Measurements from ENCODE around the gene BGN.

The BGN gene

DNA sequence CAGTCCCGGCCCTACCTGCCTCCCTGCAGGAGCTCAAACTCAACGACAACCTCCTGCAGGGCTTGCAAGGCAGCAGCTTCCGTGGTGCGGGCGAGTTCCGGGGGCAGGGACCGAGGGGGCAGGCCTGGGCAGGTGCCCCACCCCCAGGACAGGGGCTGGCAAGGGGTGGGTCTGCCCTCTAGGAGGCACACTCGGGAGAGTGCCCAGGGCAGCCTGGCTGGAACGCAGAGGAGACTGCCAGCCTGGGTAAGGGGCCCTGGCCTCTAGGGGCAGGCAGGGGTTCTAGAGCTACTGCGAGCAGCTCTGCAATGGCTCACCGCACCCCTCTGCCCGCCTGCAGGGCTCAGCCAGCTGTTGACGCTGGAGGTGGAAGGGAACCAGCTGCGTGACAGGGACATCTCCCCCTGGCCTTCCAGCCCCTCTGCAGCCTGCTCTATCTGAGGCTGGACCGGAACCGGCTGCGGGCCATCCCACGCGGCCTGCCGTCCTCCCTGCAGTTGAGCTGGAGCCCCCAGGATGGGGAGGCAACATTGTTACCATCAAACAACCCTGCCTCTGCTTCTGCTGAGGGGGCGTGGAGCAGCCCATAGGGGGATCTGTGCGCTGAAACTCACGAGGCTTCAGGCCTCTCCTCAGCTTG is 12.3 kb upstream of the BGN start:
- no peak for DNase-seq

DNA sequence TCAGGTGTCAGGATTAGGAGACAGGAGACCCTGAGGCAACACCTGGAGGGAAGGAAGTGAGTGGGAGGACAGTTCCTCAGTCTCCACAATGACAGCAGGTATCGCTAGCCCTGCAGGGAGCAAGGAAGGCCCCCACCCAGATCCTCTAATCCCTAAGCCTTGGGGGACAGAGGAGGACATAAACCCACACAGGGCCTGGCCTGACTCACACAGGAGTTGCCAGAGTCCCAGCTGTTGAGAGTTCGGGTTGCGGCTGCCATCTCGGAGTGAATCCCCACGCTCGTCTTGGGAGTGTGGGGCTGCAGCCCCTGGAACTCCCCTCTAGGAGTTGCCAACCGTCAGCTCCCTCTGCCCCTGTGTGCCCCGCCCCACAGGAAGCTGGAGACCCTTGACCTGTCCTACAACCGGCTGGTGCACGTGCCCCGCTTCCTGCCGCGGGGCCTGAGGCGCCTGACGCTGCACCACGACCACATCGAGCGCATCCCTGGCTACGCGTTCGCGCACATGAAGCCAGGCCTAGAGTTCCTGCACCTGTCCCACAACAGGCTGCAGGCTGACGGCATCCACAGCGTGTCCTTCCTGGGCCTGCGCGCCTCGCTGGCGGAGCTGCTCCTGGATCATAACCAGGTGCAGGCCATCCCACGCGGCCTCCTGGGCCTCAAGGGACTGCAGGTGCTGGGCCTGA is 9.2 kb upstream of the BGN start:
- no peak for DNase-seq

- no peak for DNase-seq
Measured at GRCh38 chrX:153486171-153486570, 8.6 kb upstream of the BGN start.

GRCh38 chrX:153487590-153488071 is 7.1 kb upstream of the BGN start:
- no peak for DNase-seq

GRCh38 chrX:153488231-153488914 is 6.4 kb upstream of the BGN start:
- DNase-seq: no peak

DNA sequence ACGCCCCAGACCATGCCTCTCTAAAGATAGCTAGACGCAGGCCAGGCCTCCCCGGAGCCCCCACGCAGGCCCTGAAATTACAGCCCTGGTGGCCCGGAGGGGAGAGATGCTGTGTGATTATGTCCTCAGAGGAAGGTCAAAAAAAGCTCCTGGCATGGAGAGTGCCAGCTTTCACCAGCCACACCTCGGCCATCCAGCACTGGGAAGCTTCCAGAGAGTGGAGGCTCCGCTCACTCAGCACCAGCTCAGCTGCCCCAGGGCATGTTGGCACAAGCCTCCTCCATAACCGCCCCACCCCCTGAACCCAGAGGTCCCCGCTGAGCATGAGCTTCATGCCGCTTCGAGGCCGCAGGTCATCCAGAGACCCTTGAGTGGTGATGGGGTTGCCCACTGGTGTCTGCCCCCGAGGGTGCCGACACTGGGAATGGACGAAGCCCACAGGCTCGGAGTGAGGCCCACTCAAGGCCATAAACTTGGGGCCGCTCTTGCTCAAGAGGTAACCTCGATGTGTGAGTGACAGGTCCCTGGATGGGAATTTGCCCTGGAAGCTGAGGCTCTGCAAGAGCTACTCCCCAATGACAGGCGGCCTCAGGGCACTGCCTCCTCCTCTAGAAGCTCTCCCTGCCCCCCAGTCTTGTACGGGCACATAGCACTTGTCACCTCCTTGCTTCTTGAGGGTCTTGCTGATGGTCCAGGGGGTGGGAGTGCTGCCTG is 4.4 kb upstream of the BGN start:
- DNase-seq: no peak

DNA sequence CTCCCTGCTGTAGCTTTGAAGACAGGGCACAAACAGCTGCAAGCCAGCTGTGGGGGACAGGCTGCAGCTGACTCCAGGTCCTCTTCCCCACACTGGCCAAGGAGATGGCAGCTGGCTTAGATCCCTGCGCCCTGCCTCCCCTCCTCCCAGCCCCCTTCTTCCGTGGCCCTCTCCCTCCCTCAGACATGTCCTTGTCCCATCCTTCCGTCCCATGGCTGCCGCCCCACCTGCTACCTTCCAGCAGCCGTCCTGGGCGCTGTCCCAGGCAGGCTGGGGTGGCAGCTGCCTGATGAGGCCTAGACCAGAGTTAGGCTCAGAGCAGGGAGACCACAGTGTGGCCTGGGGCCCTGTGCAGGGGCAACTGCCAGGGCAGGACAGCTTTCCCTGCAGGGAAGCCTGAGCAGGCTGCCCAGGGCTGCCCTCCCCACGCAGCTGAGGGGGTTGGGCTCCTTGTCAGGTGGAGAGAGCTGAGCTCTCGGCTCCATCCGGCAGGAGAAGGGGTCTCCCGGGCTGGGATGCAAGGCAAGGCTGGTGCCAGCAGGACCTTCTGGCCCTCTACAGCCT is 3.3 kb upstream of the BGN start:
- DNase-seq: no peak

- DNase-seq: no peak
Measured at GRCh38 chrX:153491918-153492317, 2.9 kb upstream of the BGN start.

GRCh38 chrX:153492543-153492942 is 2.2 kb upstream of the BGN start:
- no peak for DNase-seq

- no peak for DNase-seq
Measured at GRCh38 chrX:153493085-153493484, 1.7 kb upstream of the BGN start.

DNA sequence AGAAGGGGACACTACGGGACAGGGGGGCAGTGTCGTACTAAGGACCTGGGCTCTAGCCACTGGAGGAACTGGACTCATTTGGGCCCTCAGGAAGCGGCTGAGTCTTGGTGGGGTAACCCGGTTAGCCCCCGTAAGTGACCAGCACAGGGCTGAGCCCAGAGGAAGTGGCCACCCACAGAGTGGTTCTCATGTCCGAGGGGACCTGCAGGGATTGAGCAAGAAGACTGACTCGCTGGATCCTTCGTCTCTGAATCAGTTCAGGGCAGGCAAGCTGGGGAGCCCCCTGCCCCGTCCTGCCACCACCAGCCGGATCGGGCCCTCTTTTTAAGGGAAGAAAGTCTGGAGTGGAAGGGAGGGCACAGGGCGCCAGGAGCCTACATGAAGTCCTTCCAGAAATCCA is 719 bp upstream of the BGN start:
- DNase-seq: no peak

DNA sequence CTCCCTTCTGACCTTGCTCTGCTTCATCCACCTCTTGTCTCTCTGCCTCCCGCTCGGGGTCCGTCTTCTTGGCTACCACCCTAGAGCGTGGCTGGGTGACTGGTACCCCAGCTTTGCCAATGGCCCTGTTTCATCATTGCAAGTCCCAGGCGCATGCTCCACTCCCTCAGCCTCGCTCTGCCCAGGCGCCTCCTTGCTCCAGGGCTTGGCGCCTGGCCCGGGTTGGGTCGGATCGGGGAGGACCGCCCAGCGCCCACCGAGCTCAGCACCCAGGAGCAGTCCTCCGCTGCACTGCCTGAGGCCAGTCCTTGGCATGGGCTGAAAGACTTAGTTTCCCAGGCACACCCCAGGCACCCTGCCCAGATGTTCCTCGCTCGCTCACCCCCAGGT is 577 bp downstream of the BGN start:
- DNase-seq: peak in 18 of 56 donors; percentile 1 to 68 (median 29)

- DNase-seq: no peak
Measured at GRCh38 chrX:153495903-153496589, 1.3 kb downstream of the BGN start.

DNA sequence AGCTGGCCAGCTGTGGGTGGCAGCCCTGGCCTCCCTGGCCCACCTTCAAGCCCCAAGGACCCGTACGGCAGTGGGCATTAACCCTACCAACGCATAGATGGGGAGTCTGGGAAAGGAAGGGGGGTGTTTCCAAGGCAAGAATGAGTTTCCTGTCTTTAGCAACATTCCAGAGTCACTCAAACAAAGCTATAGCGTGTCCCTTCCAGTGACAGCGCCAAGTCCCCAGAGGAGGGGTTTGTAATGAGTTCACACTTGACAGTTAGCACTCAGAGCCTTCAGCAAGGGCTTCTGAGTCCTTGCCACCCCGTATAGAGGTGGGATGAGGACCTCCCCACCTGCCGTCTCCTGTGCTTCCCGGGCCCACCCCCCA is 1.8 kb downstream of the BGN start:
- DNase-seq: no peak

DNA sequence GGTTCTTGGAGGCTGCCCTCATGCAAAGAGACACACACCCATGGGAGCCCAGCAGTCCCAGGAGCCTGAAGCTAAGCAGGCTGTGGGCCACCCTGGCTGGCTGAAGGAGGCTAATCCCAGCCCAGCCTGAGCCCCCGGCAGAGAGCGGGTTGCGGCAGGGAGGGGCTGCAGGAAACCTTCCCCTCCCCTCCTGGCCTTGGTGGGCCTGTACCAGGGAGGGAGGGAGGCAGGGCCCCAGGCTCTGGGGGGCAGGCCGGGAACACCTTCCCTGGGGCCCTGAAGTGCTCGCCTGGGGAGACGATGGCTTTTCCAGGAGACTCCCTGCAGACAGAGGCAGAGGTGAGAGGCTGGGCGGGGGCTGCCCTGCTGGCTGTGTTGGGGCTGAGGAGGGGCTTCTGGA is 3.7 kb downstream of the BGN start:
- no peak for DNase-seq

DNA sequence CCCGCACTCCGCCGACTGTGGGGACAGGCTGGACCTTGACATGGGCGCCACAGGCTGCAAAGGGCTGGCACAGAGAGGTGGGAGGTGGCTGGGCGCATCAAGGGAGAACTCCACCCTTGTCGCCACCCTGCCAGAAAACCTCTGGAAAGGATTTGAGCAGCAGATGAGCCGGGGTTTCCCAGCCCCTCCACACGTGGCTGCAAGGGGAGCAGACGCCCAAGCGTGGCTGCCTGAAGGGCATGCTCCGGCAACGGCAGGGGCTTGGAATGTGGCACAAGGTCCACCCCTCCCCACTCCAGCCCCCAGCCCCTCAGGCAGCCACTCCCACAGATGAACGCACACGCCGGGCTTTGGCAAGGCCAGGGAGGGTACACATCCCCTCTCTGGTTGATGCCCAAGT is 4.6 kb downstream of the BGN start:
- no peak for DNase-seq

- peak in 50 of 56 donors; percentile 3 to 82 (median 48) for DNase-seq
Measured at GRCh38 chrX:153499876-153500275, 5.1 kb downstream of the BGN start.

- DNase-seq: no peak
Measured at GRCh38 chrX:153500676-153501280, 6.0 kb downstream of the BGN start.

GRCh38 chrX:153501530-153501929 is 6.8 kb downstream of the BGN start:
- peak in 23 of 56 donors; percentile 3 to 55 (median 22) for DNase-seq

DNA sequence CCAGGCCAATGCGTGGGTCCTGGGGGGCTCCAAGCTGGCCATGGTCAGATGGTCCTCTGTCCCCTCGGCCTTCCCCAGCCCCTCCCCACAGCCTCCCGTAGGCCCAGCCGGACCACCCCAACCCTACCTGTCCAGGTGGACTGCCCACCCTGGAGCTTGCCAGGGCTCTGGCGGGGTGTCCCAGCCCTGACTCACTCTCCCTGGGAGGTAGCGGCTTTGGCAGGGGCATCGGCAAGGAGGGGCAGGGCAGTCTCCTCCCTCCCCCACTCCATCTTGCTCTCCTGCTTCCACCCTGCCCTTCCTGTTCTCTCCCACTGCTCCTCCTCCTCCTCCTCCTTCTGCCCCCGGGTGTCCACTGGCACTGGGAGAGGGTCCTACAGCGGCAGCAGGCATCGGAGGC is 7.4 kb downstream of the BGN start:
- no peak for DNase-seq

- no peak for DNase-seq
Measured at GRCh38 chrX:153502796-153503195, 8.0 kb downstream of the BGN start.
